K562 (cell line): ENCODE results near the gene CKLF. TPM values are rescaled to one million over a fixed set of nuclear protein-coding genes. Genes with fewer than 3 reads are reported as not detected.

ENCODE experiments used
- ARID1B ChIP-seq: fragments of 450-650 bp; IDR thresholded peaks from 2 replicates; pipeline ENCODE4 v1.6.1; 2016; ENCODE audit warnings: antibody characterized with exemption, mild to moderate bottlenecking, inconsistent platforms
- ARNT ChIP-seq, 2 experiments: fragments of 450-650 bp; IDR thresholded peaks; 2 replicates each; pipeline ENCODE4 v1.6.1; 2016; ENCODE audit warnings: mild to moderate bottlenecking in 1 of 2
- ATF4 ChIP-seq: fragments of 450-650 bp; formaldehyde crosslinking; IDR thresholded peaks from 2 replicates; pipeline ENCODE4 v1.4.0; 2022; ENCODE audit warnings: mild to moderate bottlenecking, moderate library complexity
- CTBP1 ChIP-seq: fragments of 450-650 bp; IDR thresholded peaks from 2 replicates; pipeline ENCODE4 v1.6.1; 2016; ENCODE audit warnings: borderline replicate concordance
- ELF2 ChIP-seq: fragments of 250-450 bp; sonication (Bioruptor Pico); IDR thresholded peaks from 2 replicates; pipeline ENCODE4 v1.5.0; 2021; ENCODE audit warnings: mild to moderate bottlenecking
- FOXA1 ChIP-seq: fragments of 450-650 bp; IDR thresholded peaks from 2 replicates; pipeline ENCODE4 v1.6.1; 2016; ENCODE audit warnings: mild to moderate bottlenecking, borderline replicate concordance
- JUNB ChIP-seq: fragments of 450-650 bp; formaldehyde crosslinking; conservative IDR thresholded peaks from 2 replicates; pipeline ENCODE4 v1.4.0; 2020; ENCODE audit warnings: mild to moderate bottlenecking
- NFE2L1 ChIP-seq: fragments of 450-650 bp; IDR thresholded peaks from 2 replicates; pipeline ENCODE4 v1.6.1; 2016; ENCODE audit warnings: missing genetic modification characterization, low read depth, mild to moderate bottlenecking, missing compliant biosample characterization, moderate library complexity, borderline replicate concordance
- NFYB ChIP-seq: IDR thresholded peaks from 2 replicates; pipeline ENCODE4 v1.6.1; 2011; ENCODE audit warnings: mild to moderate bottlenecking, moderate library complexity; ENCODE audit not compliant: insufficient read length; ENCODE audit errors: extremely low read depth
- SPI1 ChIP-seq: IDR thresholded peaks from 2 replicates; pipeline ENCODE4 v1.6.1; 2011; ENCODE audit warnings: low read depth, low read length, control low read depth, borderline replicate concordance
- TCF7 ChIP-seq: sonication (generic); IDR thresholded peaks from 2 replicates; pipeline ENCODE4 v1.6.1; 2016; ENCODE audit warnings: antibody characterized with exemption, borderline replicate concordance
- XRCC5 ChIP-seq: fragments of 200-400 bp; formaldehyde crosslinking; IDR thresholded peaks from 2 replicates; pipeline ENCODE4 v1.6.1; 2017; ENCODE audit warnings: low read depth, mild to moderate bottlenecking, low read length
- ZBTB40 ChIP-seq, 2 experiments: fragments of 450-650 bp in 1 of 2; sonication (generic) in 1 of 2; formaldehyde crosslinking in 1 of 2; IDR thresholded peaks; 2 replicates each; pipeline versions ENCODE4 v1.7.1 to v1.9.0; 2016 to 2022; ENCODE audit warnings: inconsistent platforms in 1 of 2, mild to moderate bottlenecking in 1 of 2, missing genetic modification reagents in 1 of 2
- ZBTB7A ChIP-seq: IDR thresholded peaks from 2 replicates; pipeline ENCODE4 v1.6.1; 2011; ENCODE audit warnings: low read depth, mild to moderate bottlenecking, low read length, moderate library complexity, borderline replicate concordance; ENCODE audit not compliant: control insufficient read depth
- polyA plus RNA-seq, 8 experiments: library from polyadenylated mRNA; depleted of rRNA in 4 of 8; stranded (reverse) in 5 of 8; unstranded in 3 of 8; fragments of >200 nt; fragmentation: Nextera tagmentation in 2 of 8; fragmentation: Illumina TruSeq in 1 of 8; extraction: Ambion mirVana in 2 of 8; extraction: Trizol in 1 of 8; gene quantifications; 2 replicates each; pipeline versions ENCODE4 v1.2.1 to v1.2.3, GENCODE V29; 2011 to 2014; ENCODE audit warnings: inconsistent platforms in 1 of 8, missing spikeins in 1 of 8
- total RNA-seq, 7 experiments: library from RNA; depleted of rRNA in 6 of 7; stranded (reverse); fragments of >200 nt in 6 of 7; fragmentation: Illumina TruSeq in 2 of 7; extraction: Trizol in 2 of 7; gene quantifications; 2 replicates each; pipeline versions ENCODE4 v1.2.1 to v1.2.3, GENCODE V29; 2011 to 2021; ENCODE audit warnings: low replicate concordance in 1 of 7
- TF ChIP-seq, protein P1 (sequence below): fragments of 250-450 bp; sonication (Bioruptor Pico); IDR thresholded peaks from 2 replicates; pipeline ENCODE4 v1.8.0; 2022; ENCODE audit warnings: inconsistent platforms, mild to moderate bottlenecking, moderate library complexity, borderline replicate concordance

CKLF gene
- total and polyA plus RNA-seq, 9 of the 15 experiments (the other 6 are each of a cell fraction or from before 2014, with no cell fraction given): 84.8 to 322 (median 118) TPM

DNA sequence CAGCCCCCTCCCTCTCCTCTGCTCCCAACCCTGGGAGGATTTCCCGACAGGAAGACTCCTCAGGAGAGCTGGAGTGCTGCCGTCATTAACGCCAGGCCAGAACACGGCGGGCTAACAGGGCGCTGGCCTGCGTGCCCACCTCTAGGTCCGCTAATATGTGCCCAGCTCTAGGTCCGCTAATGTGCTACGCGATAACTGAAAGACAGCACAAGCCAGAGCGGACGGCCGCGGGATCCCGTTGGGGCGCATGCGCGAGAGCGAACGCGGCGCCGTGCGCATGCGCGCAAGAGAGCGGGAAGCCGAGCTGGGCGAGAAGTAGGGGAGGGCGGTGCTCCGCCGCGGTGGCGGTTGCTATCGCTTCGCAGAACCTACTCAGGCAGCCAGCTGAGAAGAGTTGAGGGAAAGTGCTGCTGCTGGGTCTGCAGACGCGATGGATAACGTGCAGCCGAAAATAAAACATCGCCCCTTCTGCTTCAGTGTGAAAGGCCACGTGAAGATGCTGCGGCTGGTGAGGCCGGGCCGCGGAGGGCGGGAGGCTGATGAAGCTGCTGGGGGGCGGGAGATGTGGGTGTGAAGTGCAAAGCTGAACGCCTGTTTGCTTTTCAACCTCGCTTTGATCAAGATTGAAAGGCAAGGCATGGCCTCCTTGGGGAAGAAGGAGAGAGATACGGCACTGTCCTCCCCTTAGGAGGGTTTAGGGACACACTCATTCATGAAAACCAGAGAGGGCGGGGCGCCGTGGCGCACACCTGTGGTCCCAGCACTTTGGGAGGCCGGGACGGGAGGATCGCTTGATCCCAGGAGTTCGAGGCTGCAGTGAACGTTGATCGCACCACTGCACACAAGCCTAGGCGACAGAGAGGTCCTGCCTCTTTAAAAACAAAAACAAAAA is at the start of gene CKLF (continued):
- TF ChIP-seq ARID1B (peak; percentile 63; the same call in 1 of the 2 replicates), NFYB (no peak), ELF2 (CRISPR knock-in tag) (no peak), ZBTB7A (0 out of 2 replicates have a peak, but pooled peaks have one; percentile 23), ARNT (IDR thresholded peaks at IDR 0.05) (peak in 1 of 2 experiments; percentile 85; a peak in 2 of 4 replicates), SPI1 (no peak), CTBP1 (peak; percentile 85; the same call in 1 of the 2 replicates), ATF4 (CRISPR knock-in tag) (no peak), ZBTB40 (IDR thresholded peaks at IDR 0.05) (peak; percentile 30; the same call in 1 of the 2 replicates), ZBTB40 (CRISPR knock-in tag; IDR thresholded peaks at IDR 0.05) (no peak), TCF7 (no peak; the same call in 1 of the 2 replicates), XRCC5 (0 out of 2 replicates have a peak, but pooled peaks have one; percentile 25), FOXA1 (no peak), NFE2L1 (no peak), JUNB (CRISPR knock-in tag) (no peak)
- TF ChIP-seq, protein P1, sequence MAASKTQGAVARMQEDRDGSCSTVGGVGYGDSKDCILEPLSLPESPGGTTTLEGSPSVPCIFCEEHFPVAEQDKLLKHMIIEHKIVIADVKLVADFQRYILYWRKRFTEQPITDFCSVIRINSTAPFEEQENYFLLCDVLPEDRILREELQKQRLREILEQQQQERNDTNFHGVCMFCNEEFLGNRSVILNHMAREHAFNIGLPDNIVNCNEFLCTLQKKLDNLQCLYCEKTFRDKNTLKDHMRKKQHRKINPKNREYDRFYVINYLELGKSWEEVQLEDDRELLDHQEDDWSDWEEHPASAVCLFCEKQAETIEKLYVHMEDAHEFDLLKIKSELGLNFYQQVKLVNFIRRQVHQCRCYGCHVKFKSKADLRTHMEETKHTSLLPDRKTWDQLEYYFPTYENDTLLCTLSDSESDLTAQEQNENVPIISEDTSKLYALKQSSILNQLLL (CRISPR knock-in tag): no peak
